ENCODE data around the gene ZNF18. TPM values are rescaled to one million over a fixed set of nuclear protein-coding genes. Genes with fewer than 3 reads are reported as not detected.
A peak's percentile ranks its signal among the peaks of the same experiment; 100 is the strongest.

The ZNF18 gene, protein sequence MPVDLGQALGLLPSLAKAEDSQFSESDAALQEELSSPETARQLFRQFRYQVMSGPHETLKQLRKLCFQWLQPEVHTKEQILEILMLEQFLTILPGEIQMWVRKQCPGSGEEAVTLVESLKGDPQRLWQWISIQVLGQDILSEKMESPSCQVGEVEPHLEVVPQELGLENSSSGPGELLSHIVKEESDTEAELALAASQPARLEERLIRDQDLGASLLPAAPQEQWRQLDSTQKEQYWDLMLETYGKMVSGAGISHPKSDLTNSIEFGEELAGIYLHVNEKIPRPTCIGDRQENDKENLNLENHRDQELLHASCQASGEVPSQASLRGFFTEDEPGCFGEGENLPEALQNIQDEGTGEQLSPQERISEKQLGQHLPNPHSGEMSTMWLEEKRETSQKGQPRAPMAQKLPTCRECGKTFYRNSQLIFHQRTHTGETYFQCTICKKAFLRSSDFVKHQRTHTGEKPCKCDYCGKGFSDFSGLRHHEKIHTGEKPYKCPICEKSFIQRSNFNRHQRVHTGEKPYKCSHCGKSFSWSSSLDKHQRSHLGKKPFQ
- 6.4 and 7.2 TPM in 2 replicates for total RNA-seq

DNA sequence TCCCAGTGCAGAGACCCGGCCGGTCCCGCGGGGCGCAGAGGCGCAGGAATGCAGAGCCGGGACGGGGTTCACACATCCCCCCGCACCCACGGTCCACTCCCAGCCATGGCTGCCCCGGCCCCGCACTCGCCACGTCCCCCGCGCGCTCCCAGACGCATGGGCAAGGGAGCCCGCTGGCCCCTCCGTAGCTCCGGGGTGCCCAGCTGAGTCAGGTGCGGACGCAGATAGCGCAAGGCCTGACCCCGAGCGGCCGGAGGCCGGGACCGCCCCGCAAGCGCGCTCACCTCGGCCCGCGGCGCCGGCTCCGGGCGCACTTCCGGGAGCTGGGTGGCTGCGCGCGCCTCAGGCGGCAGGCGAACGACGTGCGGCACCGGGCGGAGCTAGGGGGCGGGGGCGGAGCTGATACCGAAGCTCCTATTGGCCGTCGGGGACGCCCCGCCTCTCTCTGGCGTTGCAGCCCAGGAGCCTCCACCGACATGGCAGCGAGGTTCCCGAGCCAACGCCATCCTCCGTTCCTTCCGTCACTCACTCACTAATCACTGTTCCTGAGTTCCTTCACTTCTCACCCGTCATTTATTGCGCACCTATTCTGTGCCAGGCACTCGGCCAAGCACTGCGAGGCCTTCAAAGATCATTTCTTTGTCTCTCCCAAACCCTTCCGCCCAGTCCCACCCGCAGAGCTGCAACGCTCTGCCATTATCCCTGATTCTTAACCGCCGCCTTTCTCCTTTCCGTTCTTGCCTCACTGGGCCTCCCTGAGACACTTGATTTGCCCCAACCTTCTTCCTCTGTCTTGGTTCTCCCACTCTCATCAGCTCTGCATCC lies at the start of gene ZNF18:
TSS of gene ZNF18 (minus strand) at position 329 of the 825 bp plus-strand sequence. CDS start 4,646 bp downstream, outside the sequence.
- DNase-seq (ENCODE audit: low read depth in 2 of 2), result peak; percentile 79 to 95

DNA sequence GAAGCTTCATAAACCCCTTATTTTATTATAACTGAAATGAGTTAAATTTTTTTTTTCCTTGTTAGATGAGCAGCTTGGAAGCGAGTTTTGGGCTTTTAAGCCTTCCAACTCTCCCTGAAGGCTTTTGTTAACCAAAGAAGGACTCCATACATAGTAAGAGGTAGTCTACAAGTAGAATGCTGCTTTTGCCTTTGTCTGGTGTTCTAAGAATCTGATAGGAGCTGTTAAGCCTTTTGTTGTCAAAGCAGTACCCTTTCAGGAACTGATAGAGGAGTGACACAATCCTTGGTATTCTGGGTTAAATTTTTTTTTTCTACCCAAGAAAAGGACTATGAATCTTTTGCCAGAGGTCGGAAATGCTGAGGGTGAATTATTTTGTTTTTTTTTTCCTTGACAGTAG lies 49.5 kb upstream of the ZNF18 start:
- no peak for DNase-seq (ENCODE audit: low read depth in 2 of 2)

DNA sequence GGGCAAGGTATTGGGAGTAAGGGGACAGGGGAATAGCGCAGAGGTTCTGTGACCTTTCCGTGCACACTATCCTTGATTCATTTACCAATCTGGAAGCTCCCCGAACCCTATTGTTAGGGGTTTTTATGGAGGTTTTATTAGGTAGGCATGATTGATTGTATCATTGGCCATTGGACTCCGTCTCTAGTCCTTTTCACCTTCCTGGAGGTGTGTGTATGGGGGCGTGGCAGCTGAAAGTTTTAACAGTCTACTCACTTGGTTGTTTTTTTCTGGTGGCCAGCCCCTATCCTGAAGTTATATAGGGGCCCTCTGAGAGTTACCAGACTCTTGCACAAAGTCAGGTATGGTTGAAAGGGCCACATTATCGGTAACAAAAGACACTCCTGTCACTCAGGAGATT lies 46.4 kb upstream of the ZNF18 start:
- DNase-seq (ENCODE audit: low read depth in 2 of 2), result no peak

DNA sequence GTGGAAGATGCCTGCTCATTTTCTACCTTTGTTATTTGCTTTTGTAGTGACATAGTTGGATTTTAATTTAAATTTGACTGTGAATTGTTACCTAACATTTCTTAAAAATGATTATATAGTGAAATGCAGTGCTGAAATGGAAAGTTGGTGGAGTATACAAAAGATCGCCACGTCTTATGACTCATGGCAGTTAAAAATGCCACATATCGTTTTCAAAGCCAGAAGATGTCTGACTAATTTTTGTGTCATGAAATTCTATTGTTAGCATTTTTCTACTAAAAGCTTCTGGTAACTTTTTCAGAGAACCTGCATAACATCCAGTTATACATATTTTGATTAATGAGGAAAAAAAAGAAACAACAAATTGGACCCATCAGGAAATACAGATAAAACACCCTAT lies 44.0 kb upstream of the ZNF18 start:
- peak in 1 of 2 donors; percentile 68 for DNase-seq (ENCODE audit: low read depth in 2 of 2)

DNA sequence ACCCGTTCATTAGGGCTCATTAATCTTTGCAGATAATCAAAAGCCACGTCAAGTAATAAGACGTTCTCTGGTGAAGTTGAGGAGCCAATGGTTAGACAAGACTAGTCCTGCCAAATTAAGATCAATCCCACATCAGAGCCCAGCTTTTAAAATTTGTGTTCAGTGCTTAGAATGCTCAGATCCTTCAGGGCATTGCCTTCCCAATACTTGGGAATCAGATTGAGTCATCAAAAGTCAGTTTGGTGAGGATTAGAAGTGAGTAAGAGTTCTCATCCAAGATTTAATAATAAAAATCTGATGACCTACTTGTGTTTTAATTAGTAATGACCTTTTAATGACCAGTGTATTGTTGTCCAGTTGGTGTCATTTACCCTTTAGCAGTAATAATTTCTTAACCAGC lies 43.2 kb upstream of the ZNF18 start:
- no peak for DNase-seq (ENCODE audit: low read depth in 2 of 2)

DNA sequence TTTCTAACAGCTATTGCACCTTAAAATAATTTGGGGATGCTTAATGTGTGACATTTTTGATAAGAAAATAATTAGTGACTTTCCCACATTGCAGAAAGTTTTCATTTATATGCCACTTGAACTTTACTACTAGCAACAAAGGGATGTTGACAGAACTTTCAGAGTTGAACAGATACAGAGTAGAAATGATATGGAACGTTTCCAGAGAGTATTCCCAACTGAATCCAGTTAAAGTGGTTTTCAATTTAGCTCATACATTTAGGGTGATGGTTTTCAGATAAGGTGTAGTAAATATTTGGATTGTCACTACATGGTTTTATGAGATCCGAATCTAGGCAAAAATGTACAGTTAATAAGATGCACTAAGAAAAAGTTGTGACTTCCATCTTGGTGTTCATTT lies 40.7 kb upstream of the ZNF18 start:
- DNase-seq (ENCODE audit: low read depth in 2 of 2), result no peak

DNA sequence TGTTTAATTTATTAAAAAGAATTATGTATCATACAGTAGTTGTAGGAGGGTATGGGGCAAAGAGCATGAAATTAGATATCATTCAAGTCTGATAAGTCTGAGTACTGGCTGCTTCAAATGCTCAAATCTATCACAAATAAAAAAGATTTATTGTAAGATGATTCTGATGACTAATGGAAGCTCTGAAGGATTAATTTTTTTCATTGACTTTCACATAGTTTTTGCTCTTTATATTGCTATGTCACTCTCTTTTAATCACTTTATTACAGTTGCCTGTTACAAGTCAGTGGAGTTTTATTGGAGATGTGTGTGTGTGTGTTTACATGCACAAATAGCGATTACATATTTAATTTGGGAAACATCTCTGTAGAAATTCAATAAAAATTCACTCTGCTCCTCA lies 38.4 kb upstream of the ZNF18 start:
- DNase-seq (ENCODE audit: low read depth in 2 of 2), result no peak

DNA sequence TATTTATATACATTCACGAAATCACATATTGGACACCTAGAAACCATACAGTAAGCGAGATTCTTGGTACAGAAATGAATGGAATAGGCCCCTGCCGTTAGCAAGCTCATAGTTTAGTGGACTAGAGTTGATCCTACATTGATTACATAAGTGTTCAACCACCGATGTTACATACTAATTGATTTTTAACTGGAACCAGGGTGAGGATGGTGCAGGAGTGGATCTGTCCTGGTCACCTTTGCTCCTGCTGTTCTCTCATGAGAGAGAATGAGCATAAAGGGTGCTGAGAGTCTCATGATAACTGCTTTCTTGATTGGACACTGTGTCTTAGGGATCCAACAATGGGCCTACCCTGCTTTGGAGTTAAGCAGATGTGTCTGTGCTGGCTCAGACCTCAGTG lies 37.3 kb upstream of the ZNF18 start:
- DNase-seq (ENCODE audit: low read depth in 2 of 2), result no peak

DNA sequence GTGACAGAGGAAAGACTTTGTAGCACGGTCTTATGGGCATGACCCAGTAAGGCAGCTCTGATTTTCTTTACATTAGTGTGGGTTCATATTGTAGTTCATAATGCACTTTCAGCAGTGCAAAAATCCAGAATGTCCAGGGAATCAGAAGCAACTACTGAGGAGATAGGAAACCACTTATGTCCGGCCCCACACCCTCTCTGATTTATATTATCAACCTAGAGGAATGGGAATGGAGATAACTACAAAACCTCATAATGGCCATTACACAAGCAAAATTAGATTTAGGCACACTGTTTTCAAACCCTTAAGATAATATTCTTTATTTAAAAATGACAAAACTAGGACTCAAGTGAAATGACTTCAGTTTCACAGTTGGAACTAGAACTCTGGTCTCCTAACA lies 31.3 kb upstream of the ZNF18 start:
- no peak for DNase-seq (ENCODE audit: low read depth in 2 of 2)

DNA sequence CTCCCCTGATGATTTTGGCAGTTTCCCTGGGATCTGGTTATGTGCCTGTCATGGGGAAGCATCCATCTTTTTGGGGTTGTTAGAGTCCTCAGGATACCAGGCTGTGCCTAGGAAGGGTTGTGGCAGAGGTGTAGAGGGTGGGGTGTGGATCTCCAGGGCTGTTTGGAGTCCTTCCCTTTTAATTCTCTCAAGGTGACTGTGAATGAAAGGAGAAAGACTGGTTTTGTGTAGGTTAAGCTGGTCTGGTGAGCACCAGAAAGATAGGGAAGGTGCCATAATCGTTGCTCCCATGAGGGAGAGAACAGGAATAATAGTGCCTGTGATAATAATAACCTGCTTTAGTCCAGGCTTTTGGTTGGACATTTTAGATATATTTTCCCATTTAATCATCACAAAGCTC lies 30.4 kb upstream of the ZNF18 start:
- no peak for DNase-seq (ENCODE audit: low read depth in 2 of 2)

DNA sequence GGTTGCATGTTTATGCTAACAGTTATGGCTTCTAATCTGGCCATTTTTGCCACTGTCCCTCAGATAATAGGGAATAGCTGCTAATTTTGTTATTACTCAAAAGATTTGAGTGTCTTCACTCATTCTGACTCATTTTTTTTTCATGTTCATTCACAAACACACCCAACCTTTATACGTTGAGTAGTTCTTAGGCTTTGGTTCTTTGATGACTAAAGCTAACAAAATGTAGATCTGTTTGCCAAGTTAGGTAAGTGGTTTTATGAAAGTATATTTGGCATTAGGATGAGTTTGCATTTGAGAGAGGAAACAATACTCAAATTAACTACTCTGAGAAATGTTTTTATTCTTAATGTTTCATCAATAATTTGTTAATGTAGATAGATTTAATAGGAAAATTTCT lies 27.1 kb upstream of the ZNF18 start:
- DNase-seq (ENCODE audit: low read depth in 2 of 2), result peak in 1 of 2 donors; percentile 14

DNA sequence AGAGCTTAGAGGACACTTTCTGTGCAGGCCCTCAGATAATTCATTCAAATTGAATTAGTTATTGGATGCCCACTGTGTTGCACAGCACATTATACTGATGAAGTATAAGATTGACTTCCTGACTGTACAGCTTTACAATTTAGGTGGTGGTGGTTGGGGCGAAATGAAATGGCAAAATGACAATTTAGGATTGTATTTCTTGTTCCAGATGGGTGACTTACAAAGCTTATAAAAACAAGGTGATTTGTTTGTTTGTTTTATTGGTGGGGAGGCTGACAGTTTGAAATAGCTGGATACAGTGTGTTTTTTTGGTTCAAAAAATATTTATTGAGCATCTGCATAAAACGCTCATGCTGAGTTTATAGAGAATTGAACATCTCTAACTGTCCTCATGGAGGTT lies 25.0 kb upstream of the ZNF18 start:
- no peak for DNase-seq (ENCODE audit: low read depth in 2 of 2)

DNA sequence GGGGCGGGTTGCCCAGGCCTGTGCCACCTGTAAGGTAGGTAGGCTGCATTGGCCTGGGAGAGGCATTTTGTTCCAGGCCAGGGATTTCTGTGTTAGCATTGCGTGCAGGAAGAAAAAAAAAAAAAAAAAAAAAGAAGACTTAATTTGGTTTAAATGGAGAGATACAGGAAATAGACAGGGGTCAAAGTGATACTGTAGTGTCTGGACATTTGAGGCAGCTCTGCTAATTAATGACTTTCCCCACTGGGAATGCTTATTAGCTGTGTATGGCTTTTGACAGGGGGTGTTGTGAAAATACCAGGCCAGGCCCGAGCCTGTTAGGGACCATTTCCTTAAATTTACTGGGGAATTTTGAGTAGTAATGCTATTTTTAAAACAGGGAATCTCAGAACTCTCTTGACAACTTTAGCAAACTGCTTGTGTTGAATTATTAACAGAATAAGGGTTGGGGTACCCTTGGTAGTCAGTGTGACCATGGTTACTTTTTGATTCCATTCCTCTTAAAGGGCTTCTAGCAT lies 24.4 kb upstream of the ZNF18 start:
- DNase-seq (ENCODE audit: low read depth in 2 of 2), result no peak

DNA sequence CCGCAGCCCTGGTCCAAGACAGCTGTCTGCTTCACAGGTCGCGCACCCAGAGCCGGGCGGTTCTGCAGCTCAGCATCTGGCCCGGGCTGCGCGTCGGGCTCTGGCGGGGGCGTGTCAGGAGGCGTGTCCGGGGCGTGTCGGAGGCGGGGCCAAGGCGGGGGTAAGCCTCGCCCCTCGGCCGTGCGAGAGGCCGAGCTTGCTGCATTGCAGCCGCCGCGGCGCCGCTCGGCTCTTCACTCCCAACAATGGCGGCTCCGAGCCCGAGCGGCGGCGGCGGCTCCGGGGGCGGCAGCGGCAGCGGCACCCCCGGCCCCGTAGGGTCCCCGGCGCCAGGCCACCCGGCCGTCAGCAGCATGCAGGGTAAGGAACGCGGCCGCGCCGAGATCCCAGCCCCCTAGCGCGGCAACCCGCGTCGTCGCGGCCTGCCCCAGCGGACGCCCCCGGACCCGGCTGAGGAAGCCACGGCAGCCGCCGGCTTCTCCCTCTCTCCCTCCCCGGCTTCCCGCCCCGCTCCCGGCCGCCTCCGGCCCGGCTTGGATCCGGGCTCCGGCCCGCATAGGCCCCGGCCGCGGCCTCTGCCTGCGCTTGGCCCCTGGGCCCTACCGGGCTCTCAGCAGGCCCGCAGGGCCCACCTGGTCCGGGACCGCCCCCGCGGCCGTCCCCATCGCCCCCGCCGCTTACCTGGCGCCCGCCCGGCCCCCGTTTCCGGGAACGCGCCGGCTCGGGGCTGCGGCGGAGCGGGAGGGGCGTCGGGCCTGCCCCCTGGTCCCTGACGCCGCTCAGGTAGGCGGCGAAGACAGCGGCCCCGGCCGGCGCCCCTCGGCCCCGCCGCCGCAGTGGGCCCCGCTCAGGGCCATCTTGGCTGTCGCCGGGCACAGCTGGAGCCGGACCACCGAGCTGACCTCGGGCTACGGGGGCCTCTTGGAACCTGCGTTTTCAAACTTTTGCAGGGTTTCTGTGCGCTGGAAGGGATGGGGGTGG lies 23.7 kb upstream of the ZNF18 start, which contains the start of gene MAP2K4:
TSS of gene MAP2K4 (plus strand) at position 236 of the 981 bp plus-strand sequence. CDS start at position 246, 10 bp downstream.
- DNase-seq (ENCODE audit: low read depth in 2 of 2), result peak; percentile 66 to 88

DNA sequence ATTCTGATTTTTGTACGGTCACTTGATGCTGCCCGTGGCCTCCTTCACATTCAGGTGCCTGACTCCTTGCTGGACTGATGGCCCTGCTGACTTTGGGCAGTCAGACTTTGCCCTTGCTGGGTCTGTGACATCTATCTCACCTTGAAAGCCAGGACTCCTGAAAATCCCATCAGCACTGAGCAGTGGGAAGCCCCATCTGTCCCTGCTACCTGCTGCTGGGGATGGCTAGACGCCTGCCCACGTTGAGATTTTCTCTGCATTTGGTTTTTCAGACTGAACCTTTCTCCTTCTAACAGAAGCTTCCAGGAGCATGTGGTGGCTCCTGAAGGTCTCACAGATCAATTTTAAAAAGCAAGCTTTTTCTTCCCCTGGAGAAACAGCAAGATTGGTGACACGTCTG lies 10.2 kb upstream of the ZNF18 start:
- no peak for DNase-seq (ENCODE audit: low read depth in 2 of 2)

DNA sequence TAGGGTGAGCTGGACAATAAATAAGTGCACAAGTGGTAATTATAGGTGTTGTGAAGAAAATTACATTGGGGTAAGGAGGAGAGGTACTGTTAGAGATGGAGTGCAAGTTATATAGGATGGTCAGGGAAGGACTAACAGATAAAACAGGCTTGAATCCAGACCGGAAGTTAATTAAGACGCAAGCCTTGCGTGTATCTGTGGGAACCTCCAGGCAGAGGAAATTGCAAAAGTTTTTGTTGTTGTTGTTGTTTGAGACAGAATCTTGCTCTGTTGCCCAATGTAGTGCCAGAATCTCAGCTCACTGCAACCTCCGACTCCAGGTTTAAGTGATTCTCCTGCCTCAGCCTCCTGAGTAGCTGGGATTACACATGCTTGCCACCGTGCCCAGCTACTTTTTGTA lies 2.4 kb upstream of the ZNF18 start:
- no peak for DNase-seq (ENCODE audit: low read depth in 2 of 2)

DNA sequence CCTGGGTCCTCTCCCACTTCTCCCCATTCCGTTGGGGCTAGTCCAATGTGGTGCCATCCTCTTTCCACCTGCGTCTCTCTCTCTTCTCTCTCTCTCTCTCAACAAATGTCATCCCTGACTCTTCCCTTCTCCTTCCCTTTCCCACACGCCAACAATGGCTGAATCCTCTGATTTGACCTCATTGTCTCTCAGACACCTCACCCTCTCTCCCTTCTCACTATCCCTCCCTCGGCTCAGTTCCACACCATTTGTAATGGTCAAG lies 628 bp upstream of the ZNF18 start:
- DNase-seq (ENCODE audit: low read depth in 2 of 2), result no peak

DNA sequence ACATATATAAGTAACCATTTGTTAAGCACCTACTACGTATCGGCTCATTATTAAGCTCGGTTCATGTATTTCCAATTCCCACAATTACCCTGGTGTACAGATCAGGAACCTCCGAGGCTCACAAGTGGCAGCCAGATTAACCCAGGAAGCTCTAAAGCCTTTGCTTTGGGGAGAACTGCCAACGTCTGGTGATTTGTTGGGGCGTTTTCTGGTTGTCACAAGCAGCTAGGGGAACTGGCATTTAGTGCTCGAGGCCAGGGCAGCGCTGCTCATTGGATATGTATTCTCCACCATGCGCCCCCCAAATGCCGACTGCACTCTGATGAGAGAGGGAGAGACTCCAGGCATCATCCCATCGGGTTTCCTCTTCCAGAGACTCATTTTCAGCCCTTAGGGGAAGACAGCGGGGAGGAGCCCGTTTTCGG lies 541 bp downstream of the ZNF18 start:
- peak; percentile 7 to 41 for DNase-seq (ENCODE audit: low read depth in 2 of 2)

DNA sequence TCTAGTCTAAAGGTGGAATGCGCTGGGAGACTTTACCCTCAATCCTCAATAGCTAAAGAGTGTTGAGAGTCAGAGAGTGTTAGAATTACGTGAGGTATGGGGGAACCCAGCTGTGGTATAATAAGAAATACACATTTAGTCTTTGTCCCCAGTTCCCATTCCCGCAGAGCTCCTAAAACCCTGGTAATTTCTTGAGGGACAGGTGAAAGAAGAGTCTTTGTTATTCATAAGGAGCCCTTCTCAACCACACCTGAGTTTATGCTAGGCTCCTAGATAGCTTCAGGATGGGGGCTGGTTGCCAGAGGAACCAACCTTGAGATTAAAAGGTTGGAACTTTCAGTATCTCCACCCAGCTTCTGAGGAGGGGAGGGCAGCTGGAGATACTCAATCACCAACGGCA lies 5.8 kb downstream of the ZNF18 start:
- DNase-seq (ENCODE audit: low read depth in 2 of 2), result no peak

DNA sequence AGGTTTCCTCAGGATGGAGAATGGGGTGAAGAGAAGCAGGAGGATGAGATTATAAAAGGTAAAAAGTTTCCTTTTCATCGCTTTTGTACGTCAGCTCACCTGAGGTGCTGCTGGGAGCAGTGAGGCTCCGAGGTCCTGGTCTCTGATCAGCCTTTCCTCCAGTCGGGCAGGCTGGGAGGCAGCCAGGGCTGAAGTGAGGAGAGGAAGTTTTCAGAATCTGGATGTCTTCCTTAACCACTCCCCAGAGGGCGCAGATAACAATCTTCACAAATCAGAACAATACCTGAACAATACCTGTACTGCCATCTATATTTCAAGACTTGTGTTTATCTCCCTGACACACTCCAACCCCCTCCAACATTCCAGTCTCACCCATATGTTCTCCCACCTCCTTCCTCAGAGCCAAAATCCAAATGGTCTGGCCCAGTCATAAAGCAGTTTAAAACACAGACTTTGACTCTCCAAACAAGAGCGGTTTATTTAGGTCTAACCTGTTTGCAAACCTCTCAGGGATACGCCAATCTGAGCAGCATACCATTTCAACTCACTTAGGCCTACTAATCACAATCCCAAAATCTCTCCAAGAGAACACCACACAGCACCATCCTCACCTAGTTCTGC lies 6.8 kb downstream of the ZNF18 start:
- DNase-seq (ENCODE audit: low read depth in 2 of 2), result no peak

DNA sequence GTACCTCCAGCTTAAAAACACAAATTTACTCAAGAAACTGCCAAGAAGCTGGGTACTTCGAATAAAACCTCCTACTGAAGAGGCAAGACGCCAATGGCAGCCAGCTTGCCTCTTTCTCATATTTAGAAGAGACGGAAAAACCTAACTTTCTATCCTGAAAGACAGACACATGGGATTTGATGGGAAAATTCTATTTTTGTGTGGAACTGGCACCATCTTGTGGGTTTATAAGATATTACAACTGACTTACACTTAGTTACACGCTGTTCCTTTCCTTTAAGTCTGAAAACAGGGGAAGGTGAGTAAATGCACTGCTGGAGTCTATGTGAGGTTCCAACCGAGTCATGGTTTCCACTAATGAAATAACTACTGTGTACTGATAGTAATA lies 10.3 kb downstream of the ZNF18 start:
- peak; percentile 26 to 63 for DNase-seq (ENCODE audit: low read depth in 2 of 2)
